Measurements from ENCODE around the gene PPP1R14C. TPM values are rescaled to one million over a fixed set of nuclear protein-coding genes. Genes with fewer than 3 reads are reported as not detected.
A peak's percentile ranks its signal among the peaks of the same experiment; 100 is the strongest.

Gene PPP1R14C
- total and polyA plus RNA-seq, 10 of the 15 experiments (the other 5 are each of a cell fraction or from before 2014, with no cell fraction given): 0.07 to 1.6 (median 0.13) TPM; not detected in 4

GRCh38 chr6:150211700-150212511 is 69.1 kb downstream of the PPP1R14C start (continued):
- no peak for TF ChIP-seq ETV6 (conservative IDR thresholded peaks at IDR 0.05 in 1 of 2, IDR thresholded peaks at IDR 0.05 in 1 of 2; ENCODE audit: borderline replicate concordance in 1 of 2, low read depth in 1 of 2)

- ChIA-PET RAD21 (ENCODE audit: unreplicated experiment) (no interaction called here), POLR2A (no interaction called here), CTCF (no interaction called here), SMC1A (ENCODE audit: uncharacterized antibody, unreplicated experiment) (no interaction called here)
- Histone ChIP-seq H3K9me3 (replicated peaks; ENCODE audit: control insufficient read depth, insufficient read depth, low read length) (no peaks in the 10 kb centered on the region; the same call in 2 of the 3 replicates), H3K4me2 (ENCODE audit: control insufficient read depth, insufficient read depth) (no peak overlapping the region), H3K4me1 (ENCODE audit: control insufficient read depth, insufficient read depth, low read length) (no peaks in the 10 kb centered on the region), H3K27me3 (replicated peaks in 1 of 2; ENCODE audit: control insufficient read depth in 2 of 2, insufficient read depth in 2 of 2, low read length in 1 of 2) (no peaks in the 10 kb centered on the region), H3K27ac (ENCODE audit: control insufficient read depth, insufficient read depth) (no peak overlapping the region), H2AFZ (ENCODE audit: control insufficient read depth, low read depth, low read length) (no peak overlapping the region), H3K36me3 (ENCODE audit: control insufficient read depth in 2 of 2, insufficient read depth in 2 of 2, low read length in 1 of 2) (no peaks in the 10 kb centered on the region), H3K4me3 (no peak overlapping the region), H3K79me2 (ENCODE audit: control insufficient read depth, insufficient read depth, low read length) (no peaks in the 10 kb centered on the region), H3K9ac (ENCODE audit: control insufficient read depth, insufficient read depth, low read length) (no peak overlapping the region), H4K20me1 (ENCODE audit: control insufficient read depth, insufficient read depth) (no peaks in the 10 kb centered on the region; the same call in 1 of the 2 replicates)
- peak; percentile 47 for FAIRE-seq
- intact Hi-C loops (cut with micrococcal nuclease; ENCODE audit: unreplicated experiment): no loop called here
- TF ChIP-seq FOXK2 (IDR thresholded peaks at IDR 0.05) (no peak), NR2C1 (IDR thresholded peaks at IDR 0.05) (no peak), CBX3 (IDR thresholded peaks at IDR 0.05; ENCODE audit: borderline replicate concordance, low read depth) (no peak), ELK1 (IDR thresholded peaks at IDR 0.05; ENCODE audit: low read depth, low read length) (no peak)
- in situ Hi-C loops (cut with MboI): no loop called here
- DNase-seq (ENCODE audit: low read depth, low spot score): no peak
- ATAC-seq: no peak
- no TSS peak for BruUV-seq (replicated peaks)
- 25% methylated on average over 10 of the region's 10 CpGs for WGBS (ENCODE audit: insufficient coverage, insufficient replicate concordance, low lambda C conversion rate, missing lambda C conversion rate)
Measured at GRCh38 chr6:150212778-150213177, 69.9 kb downstream of the PPP1R14C start.

All from GM12878 (cell line).